Measurements from ENCODE around the gene IRF2.

The IRF2 gene

DNA sequence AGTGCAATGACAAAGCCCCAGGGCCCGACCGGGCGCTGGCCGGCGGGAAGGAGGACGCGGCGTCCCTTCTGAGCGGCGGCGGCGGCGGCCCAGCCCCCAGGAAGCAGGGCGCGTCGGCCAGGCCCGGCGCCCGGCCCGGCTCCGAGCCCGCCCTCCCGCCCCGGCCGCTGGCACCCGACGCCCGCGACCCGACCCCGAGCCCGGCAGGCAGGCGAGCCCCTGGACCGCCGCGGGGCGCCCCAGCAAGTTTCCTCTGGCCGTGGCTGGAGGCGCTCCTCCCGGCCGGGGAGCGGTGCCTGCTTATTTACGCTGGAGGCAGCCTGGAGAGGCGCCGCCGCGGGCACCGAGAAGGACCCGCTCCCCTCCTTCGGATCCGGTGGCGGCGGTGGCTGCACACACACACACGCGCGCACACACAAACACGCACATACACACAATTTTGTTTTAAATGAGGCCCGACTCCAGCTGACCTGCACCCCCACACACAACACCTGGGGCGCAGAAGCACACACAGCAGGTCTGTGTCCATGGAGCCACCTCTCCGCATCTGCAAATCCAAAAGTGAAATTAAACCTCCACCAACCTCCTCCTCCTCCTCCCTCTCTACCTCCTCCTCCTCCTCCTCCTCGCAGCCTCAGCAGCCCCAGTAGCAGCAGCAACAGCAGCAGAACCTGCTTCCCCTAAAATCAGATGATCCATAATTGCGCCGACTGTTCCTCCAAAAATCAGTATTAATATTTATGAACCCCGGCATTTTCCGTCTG is 669 bp downstream of the IRF2 start:
- DNase-seq (ENCODE audit: low read depth) = peak; percentile 21

DNA sequence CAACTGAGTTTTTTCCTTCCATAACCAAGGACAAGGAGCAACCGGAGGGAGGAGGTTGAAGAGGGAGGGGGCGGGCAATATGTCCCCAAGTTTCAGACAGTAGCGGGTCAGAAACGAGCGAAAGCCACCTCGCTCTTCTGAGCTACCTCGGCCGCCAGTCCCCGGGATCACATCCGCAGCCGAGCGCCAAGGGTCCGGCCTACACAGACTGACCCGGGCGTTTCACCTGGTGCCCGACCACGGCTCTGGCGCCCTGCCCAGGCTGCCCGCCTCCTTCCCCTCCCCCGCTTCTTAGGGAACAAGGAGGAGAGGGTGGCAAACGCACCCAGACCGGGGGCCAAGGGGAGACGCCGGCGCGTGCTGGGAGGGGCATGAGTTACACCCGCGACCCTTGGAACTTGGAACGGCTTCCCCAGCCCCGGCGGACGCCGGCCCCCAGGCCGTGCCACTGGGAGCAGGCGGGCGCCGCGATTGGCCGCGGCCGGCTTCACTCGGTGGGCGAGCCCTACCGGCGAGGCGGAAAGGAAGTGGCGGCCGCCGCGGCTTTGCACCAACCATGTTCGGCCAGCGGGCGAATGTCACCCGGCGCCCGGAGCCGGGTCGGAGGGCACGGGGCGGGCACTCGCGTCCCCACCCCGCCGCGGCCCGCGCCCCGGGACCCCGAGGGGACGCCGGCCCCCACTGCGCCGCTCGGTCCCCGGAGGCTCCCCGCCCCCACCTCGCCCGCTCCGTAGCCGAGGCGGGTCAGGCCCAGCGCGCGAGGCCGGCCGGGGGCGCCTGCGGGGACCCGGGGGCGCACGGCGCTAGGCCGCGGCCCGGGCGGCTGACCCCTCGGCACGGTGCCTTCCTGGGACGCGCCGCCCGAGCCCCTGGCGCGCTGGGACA is 1.5 kb downstream of the IRF2 start:
- peak; percentile 33 for DNase-seq (ENCODE audit: low read depth)

DNA sequence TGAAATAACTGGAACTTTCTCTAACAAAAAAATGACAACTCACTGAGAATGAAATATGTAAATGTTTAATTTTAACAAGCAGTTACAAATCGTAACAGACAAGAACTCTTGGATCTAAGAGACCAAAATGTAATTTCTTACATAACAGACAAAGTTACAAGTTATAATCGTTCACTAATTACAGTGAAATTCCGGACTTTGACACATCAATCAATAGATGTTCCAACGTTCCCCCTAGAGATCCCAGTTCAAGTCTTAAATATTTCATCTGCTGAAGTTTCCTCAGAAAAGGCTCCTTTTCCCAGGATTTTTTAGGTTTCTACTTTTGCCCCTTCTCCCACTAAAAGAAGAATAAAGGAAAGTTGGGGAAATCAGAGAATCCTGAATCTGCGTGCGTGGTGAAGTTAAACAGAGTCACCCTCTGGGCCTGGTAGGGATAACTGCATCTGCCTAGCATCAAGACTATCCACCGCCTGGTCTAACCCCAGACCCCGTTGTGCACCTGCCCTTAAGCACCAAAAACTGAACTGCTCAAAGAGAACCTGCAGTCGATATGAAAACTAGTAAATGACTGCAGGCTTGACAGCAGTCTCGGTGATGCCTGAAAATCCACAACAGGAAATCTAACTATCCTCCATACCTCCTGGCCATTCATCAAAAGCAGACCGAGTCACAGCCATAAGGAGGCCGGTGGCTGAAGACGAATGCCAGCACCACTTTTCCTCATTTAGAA is 2.3 kb downstream of the IRF2 start:
- no peak for DNase-seq (ENCODE audit: low read depth)

DNA sequence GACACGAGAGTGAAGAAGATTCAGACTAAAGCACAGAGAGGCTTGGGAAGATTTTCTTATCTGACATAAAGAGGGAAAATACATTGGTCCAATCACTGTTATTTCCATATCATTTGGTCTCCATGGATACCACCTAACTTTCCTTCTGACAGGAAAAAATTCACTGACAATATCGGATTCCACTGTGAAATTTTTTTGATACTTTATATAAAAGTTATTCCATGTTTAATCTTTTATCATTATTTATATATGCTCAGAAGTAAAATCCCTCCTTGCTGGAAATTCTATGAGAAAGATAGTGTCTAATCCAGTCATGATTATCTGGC is 3.6 kb downstream of the IRF2 start:
- no peak for DNase-seq (ENCODE audit: low read depth)

DNA sequence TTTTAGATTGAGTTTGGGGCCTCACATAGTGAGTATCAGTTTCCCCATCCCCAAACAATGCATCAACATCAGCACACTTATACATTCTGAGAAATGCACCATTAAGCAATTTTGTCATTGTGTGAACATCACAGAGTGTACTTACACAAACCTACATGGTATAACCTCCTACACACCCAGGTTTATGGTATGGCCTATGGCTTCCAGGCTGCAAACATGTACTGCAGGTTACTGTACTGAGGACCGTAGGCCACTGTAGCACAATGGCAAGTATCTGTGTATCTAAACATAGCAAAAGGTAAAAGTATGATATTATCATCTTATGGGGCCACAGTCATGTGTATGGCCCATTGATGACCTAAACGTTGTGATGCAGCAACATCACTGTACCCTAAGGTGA is 7.7 kb downstream of the IRF2 start:
- no peak for DNase-seq (ENCODE audit: low read depth)

DNA sequence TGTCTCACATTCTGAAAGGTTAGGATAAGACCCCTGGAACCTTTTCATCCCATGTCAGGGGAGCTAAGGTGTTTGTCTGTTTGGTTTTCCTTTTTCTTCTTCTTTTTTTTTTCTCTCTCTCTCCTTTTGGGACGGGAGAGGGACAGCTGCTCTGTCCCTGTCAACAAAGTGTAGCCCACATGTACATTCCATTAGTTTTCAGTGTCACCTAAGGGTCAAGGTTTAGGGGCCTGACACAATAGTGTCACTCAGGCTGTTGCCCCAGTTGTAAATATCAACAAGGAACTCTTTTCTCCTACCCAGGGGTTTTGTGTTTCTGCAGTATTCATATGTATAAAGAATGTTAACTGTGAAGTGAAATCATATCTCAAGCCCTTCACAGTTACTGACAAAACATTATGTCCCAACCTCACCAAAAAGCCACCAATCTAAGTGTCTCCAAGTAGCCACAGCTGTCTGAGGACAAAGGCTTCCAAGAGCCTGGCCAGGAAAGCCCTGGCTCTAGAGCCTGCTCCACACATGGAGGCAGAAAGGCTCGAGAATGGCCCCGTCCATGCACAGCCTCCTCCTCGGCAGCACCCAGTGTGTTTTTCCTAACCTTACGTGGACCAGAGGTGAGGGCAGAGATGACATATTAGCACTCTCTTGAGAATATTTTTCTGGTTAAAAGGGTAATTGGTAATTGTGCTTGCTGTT is 9.4 kb downstream of the IRF2 start:
- DNase-seq (ENCODE audit: low read depth) = no peak

DNA sequence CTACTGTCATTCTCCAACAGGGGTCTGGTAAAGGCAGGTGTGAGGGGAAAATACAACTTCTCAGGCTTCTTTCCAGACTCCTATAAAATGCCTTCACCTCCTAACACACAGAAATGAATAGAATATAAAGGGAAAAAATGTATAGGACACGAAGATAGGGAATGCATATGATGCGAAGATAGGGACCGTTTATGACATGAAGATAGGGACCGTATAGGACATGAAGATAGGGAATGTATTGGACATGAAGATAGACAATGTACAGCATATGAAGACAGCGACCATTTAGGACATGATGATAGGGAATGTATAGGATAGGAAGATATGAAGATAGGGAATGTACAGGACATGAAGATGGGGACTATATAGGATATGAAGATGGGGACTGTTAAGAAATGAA is 10.5 kb downstream of the IRF2 start:
- DNase-seq (ENCODE audit: low read depth) = no peak

DNA sequence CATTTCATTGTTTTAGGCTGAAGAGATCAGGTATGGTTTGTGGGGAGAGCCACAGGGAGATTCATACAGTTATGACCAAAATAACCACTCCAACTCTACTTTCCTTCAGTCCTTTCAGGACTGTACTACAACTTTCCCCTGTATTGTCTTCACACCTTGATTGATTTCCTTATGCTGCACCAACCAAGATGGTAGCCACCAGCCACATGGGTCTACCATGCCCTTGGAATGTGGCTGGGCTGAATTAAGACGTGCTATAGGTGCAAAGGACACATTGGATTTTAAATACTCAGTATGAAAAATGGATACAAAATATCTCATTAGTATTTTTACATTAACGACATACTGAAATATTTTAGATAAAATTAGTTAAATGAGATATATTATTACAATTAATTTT is 11.2 kb downstream of the IRF2 start:
- no peak for DNase-seq (ENCODE audit: low read depth)

DNA sequence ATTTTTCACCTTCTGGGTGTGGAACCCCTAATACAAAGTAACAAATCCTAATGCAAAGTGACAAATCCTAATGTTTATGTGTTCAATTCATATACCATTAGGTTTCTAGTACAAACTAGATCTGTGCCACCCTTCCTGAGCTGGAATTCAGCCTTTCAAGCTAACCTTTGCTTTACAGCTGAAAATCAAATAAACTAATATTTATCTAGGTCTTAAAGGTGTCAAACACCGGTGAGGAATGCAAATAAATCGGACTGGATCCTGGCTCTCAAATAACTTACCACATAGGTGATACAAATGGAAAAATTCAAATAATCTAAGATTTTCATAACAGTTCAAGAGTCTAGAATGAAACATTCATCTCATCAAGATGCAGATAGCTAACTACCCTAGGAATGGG is 11.6 kb downstream of the IRF2 start:
- DNase-seq (ENCODE audit: low read depth) = no peak

DNA sequence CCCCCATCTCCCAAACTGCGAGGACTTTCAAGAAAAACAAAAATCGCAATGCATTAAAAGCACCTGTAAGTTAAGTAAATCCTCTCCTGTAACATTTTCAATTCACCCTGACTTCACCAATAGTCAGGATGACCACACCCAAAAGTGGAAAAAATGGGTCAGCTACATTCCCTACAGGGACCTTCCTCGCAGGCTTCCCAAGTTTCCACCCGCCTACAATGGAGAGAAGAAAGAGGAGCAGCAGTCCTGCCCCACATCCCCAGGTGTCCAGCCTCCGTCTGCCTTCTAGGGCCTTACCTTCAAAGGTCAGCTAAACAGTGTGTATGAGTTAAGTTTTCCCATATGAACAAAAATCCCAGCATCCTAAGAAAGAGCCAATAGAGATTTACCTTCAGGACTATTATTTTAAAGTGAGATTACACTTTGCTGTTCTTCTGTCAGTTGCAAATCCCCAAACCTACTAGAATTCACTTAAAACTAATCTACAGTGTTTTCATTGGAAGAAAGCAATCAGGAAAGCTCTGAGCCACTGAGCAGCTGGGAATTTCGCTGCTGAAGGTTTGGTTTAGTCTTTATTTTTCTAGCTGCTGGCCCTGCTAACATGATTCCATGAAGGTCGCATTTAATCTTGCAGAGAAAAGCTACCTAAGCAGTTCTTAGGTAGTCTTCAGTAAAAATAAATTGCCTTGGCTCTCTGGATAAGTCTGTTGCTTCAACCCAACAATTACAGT is 12.5 kb downstream of the IRF2 start:
- no peak for DNase-seq (ENCODE audit: low read depth)

DNA sequence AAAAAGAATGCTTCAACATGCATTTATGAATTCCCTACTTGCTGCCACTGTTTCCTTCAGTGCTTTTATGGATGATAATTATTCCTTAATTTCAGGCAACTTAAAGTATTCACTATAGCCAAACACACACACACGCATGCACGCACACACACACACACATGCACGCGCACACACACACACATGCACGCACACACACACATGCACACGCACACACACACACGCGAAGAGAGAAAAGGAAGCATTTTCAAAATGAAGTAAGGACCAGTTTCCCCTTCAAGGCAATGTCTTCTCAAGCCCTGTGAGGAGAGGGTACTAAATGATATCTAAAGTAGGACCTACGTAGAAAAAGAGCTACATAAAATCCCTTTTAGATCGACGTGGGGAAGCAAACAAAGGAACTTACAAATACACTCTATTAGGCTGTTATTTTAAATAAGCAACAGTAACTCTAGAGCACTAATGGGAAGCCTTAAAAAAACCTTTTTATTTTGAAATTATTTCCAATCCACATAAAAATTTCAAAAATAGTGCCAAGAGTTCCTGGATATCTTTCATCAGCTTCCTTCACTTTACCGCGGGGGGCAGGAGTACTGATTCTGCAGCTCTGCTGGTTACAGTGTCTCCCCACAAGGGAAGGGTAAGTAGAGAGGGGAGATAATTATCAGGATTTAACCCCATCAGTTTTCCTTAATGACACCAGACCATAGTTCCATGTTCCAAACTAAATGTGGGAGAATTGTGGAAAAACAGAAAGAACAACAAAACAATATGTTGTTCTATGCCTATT is 13.7 kb downstream of the IRF2 start:
- no peak for DNase-seq (ENCODE audit: low read depth)

DNA sequence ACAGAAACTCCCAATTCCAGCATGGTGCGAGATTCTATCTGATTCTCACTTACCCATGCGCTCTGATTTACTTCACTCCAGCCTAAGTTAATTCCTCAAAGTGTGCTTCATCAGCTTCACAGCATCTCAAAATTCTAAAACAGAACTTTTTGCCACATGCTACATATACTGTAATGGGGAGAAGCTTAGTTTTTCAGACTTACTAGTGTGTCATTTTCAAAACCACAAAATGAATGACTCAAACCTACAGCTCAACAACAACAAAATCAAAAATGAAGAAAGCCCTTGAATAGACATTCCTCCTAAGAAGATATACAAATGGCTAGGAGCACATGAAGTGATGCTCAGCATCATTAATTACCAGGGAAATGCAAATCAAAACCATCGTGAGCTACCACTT is 14.9 kb downstream of the IRF2 start:
- DNase-seq (ENCODE audit: low read depth) = no peak

DNA sequence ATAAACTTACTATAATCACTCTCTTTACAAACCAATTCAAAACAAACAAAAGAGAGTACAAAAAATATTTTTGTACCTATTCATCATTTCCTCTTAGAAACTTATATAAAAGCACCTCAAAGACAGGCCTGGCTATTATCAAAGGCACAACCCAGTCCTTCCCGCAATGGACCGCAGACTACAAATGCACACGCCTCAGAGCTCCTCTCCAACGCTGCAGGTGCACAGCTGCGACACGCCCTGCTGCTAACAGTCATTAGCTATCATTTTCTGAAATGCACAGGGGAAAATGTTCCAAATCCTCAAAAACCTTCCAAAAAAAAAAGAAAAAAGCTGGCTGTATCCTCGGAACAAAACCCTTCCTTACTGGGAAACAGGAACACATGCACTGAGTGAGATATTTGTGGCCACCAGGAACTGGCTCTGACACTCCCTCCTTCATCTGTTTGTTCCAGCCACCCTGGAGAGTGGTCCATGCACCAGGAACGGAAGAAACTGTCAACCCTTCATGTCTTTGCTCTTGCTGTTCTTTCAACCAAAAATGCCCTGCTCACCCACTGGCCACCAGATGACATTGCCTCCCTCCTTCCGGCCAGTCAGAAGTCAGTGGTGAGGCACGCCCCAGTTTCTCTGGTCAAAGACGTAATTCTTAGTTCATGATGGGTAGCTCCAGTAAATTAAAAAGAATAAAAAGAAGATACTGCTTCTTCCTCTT is 16.7 kb downstream of the IRF2 start:
- DNase-seq (ENCODE audit: low read depth) = no peak

DNA sequence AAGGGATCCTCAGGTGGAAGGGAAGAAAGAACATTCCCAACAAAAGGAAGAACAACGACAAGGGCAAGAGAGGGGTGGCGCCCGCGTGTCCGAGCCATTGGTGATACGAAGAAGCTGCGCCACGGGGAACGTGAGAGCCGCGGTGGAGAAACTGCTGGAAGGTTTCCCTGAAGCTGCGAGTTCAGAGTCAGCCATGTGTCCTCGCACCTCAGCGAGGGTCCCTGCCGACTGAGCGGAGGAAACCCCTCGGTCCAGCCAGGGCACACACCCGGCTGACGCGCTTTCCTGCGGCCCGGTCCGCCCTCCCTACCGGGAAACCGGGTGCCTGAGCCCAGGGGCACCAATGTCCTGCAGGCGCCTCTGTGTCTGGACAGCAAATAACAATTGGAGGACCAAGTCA is 18.0 kb downstream of the IRF2 start:
- no peak for DNase-seq (ENCODE audit: low read depth)

DNA sequence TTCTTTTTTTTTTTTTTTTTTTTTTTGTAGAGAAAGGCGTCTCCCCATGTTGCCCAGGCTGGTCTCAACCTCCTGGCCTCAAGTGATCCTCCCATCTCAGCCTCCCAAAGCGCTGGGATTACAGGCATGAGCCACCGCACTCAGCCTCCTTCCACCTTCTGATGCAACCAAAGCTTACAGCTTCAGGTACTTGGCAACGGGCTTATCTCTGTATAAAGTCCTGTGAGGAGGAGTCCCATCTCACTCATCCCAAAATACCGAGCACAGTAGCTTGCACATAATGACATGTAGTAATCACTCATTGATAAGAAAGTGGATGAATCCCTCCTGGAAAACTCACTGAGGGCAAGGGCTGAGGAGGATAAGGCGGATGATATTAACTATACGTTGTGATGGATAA is 19.1 kb downstream of the IRF2 start:
- no peak for DNase-seq (ENCODE audit: low read depth)

DNA sequence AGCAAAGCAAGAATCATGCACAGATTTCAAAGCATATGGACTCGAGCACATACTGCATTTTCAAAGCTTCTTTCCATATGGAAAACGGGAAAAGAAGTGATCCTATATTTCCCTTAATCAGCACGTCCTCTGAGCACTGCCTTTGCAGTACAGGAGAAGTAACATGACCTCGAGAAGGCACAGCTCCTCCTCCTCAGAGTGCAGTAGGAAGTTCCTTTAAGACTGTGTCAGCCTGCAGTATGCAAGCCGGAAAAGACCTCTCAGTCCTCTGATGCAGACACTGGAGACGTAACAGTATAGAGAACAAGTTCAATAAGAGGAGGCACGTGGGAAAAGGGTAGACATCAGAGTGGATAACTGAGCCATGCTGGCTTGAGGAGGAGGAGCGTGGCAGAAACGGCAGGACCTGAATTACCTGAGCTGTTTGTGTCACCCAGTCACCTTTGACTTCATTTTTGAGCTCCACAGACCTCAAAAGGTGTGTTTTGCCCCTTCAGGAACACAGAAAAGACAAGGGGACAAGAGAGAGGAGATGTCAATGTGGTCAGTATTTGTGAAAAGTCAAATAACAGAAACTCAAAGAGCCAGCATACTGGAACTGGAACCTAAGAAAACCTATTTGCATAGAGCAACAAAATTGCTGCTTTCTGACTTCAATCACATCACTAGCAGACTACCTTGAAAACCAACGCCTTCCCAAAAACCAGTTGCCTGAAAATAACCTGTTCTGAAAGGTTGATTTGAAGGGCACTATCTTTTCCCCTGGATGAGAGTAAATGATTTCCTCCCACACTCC is 20.8 kb downstream of the IRF2 start:
- DNase-seq (ENCODE audit: low read depth) = no peak

DNA sequence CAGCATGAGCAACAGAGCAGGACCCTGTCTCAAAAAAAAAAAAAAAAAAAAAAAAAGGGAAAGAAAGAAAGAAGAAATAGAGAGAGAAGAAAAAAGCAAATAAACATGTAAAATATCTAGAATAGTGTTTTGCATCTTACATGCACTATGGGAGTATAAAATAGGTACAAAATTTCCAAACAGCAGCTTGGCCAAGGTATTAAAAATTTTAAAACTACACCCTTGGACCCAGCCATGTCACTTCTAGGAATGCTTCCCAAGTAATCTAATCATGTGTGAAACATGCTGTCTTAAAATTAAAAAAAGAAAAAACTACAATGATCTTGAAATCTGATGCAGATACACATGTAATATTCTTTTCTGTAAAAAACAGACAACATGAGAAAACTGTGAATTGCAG is 21.6 kb downstream of the IRF2 start:
- no peak for DNase-seq (ENCODE audit: low read depth)

DNA sequence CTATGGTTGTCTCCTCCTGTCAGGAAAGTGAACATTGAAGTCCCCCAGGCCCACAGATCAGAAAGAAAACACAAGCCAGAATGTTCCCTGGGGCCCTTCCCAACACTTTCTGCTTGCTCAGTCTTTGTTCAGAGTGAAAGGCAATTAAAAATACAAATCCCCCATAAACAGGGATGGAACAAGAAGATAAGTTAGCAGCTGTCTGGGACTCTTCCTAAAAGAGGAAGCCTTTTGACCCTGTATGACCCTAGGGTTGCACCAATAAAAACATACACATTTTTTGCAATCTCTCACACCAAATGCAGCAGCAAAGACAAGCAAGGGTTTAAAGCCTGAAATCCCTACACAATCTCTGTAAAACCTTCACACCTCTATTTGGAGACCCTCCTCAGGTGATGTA is 22.6 kb downstream of the IRF2 start:
- DNase-seq (ENCODE audit: low read depth) = no peak
